Panc1 (cell line): ENCODE data around the gene IDUA. TPM values are rescaled to one million over a fixed set of nuclear protein-coding genes. Genes with fewer than 3 reads are reported as not detected.

ENCODE experiments used
- ATAC-seq: fragments of 200-7000 bp; cut with Tn5 transposase; 2 replicates; pipeline ENCODE4 v1.9.1; 2020; ENCODE audit warnings: mild to moderate bottlenecking, moderate library complexity
- BruUV-seq: library from RNA; stranded (reverse); fragments of 400-500 nt; replicated peaks from 2 replicates; lab custom pipeline; 2021; lab: Mats Ljungman, UMichigan
- CTCF ChIA-PET: fragments of 300-600 bp; sonication (Branson Sonifier 250); formaldehyde crosslinking; loops from one replicate; lab custom pipeline; 2022; ENCODE audit warnings: antibody characterized with exemption; lab: Charles Lee
- POLR2A ChIA-PET: fragments of 300-600 bp; sonication (Branson Sonifier 250); formaldehyde crosslinking; loops from one replicate; lab custom pipeline; 2022; ENCODE audit warnings: antibody characterized with exemption; lab: Charles Lee
- DNase-seq: peaks from one replicate; pipeline ENCODE4 v3.0.0-alpha.2; 2010; ENCODE audit warnings: low read depth, low spot score
- H3K27ac ChIP-seq: 2 replicates; pipeline ENCODE4 v1.5.1; 2011; ENCODE audit warnings: mild to moderate bottlenecking, low read length, inconsistent platforms
- H3K27me3 ChIP-seq: fragments of 200-500 bp; sonication (Bioruptor generic); 2 replicates; pipeline ENCODE4 v1.6.0; 2014; ENCODE audit warnings: low read length, inconsistent platforms; ENCODE audit not compliant: control insufficient read depth, insufficient read depth
- H3K36me3 ChIP-seq: fragments of 200-500 bp; sonication (Bioruptor generic); 2 replicates; pipeline ENCODE4 v1.5.1; 2014; ENCODE audit warnings: inconsistent platforms, mild to moderate bottlenecking, low read length, moderate library complexity; ENCODE audit not compliant: control insufficient read depth, insufficient read depth
- H3K4me1 ChIP-seq: 2 replicates; pipeline ENCODE4 v1.5.1; 2011; ENCODE audit warnings: inconsistent platforms, mild to moderate bottlenecking, low read length, moderate library complexity; ENCODE audit not compliant: control insufficient read depth, insufficient read depth
- H3K4me3 ChIP-seq, 2 experiments: 2 replicates each; pipeline ENCODE4 v1.5.1; 2011 to 2012; ENCODE audit warnings: low read depth in 2 of 2, low read length in 2 of 2, mild to moderate bottlenecking in 2 of 2, inconsistent platforms in 1 of 2, moderate library complexity in 1 of 2
- H3K9me3 ChIP-seq: fragments of 200-500 bp; sonication (Bioruptor generic); 2 replicates; pipeline ENCODE4 v1.5.1; 2014; ENCODE audit warnings: low read depth, mild to moderate bottlenecking, inconsistent platforms, low read length, moderate library complexity; ENCODE audit not compliant: control insufficient read depth, insufficient read depth
- CTCF ChIP-seq: fragments of 450-650 bp; IDR thresholded peaks from 2 replicates; pipeline ENCODE4 v1.5.1; 2017; ENCODE audit warnings: mild to moderate bottlenecking
- POLR2AphosphoS5 ChIP-seq: IDR thresholded peaks from 2 replicates; pipeline ENCODE4 v1.6.1; 2012; ENCODE audit warnings: mild to moderate bottlenecking, low read depth, low read length, moderate library complexity
- REST ChIP-seq, 2 experiments: IDR thresholded peaks; 2 replicates each; pipeline ENCODE4 v1.6.1; 2011 to 2012; ENCODE audit warnings: low read depth in 2 of 2, control low read depth in 1 of 2, low read length in 1 of 2, mild to moderate bottlenecking in 1 of 2, moderate library complexity in 1 of 2; ENCODE audit not compliant: insufficient read depth in 1 of 2
- SIN3A ChIP-seq: IDR thresholded peaks from 2 replicates; pipeline ENCODE4 v1.6.1; 2012; ENCODE audit warnings: low read depth, mild to moderate bottlenecking, low read length, moderate library complexity, borderline replicate concordance; ENCODE audit not compliant: insufficient read depth
- TCF7L2 ChIP-seq: IDR thresholded peaks from 2 replicates; pipeline ENCODE4 v1.6.1; 2011; ENCODE audit warnings: mild to moderate bottlenecking, low read depth, low read length, inconsistent platforms
- in situ Hi-C: cut with HindIII; loops from 2 replicates; pipeline ENCODE4 v1.10.0; 2016; ENCODE audit warnings: low sequenced_read_pairs, low pct_unique_long_range_greater_than_20kb
- intact Hi-C: fragments of 100-400 bp; cut with micrococcal nuclease; formaldehyde crosslinking; loops from one replicate; pipeline ENCODE4 v1.10.0; 2022; ENCODE audit not compliant: unreplicated experiment
- total RNA-seq: library from RNA; stranded (reverse); gene quantifications from one replicate; pipeline ENCODE4 v1.2.1, GENCODE V29; 2021; ENCODE audit not compliant: unreplicated experiment

Gene IDUA
- total RNA-seq, 1 experiment from 2014 or later: 30.6 TPM

- Histone ChIP-seq H3K9me3 (no peaks in the 10 kb centered on the region), H3K36me3 (no peaks in the 10 kb centered on the region), H3K27me3 (no peaks in the 10 kb centered on the region), H3K4me3 (no peak overlapping the region), H3K27ac (no peak overlapping the region), H3K4me1 (no peaks in the 10 kb centered on the region)
- intact Hi-C loops (no loop called here), in situ Hi-C loops (no loop called here)
- DNase-seq (no peak), ATAC-seq (no peak)
- CTCF ChIA-PET: no interaction called here
- TF ChIP-seq TCF7L2 (no peak), REST (IDR thresholded peaks at IDR 0.05; ENCODE audit: insufficient read depth in 1 of 2, low read depth in 2 of 2, low read length in 1 of 2) (no peak), CTCF (no peak), SIN3A (no peak), POLR2AphosphoS5 (no peak)
- no TSS peak for BruUV-seq
- POLR2A ChIA-PET: no interaction called here
Measured at GRCh38 chr4:955161-955921, 31.5 kb upstream of the IDUA start.

GRCh38 chr4:955931-956381 is 30.9 kb upstream of the IDUA start:
- DNase-seq: no peak
- intact Hi-C loops: no loop called here
- H3K4me1 ChIP-seq: no peaks in the 10 kb centered on the region
- ChIA-PET CTCF (no interaction called here), POLR2A (no interaction called here)
- no peak overlapping the region for H3K4me3 ChIP-seq
- ATAC-seq: no peak
- H3K36me3 ChIP-seq: no peaks in the 10 kb centered on the region
- in situ Hi-C loops: no loop called here
- H3K27ac ChIP-seq: no peak overlapping the region
- H3K27me3 ChIP-seq: no peaks in the 10 kb centered on the region
- no peak for TF ChIP-seq REST (IDR thresholded peaks at IDR 0.05; ENCODE audit: insufficient read depth in 1 of 2, low read depth in 2 of 2, low read length in 1 of 2)
- no peak for TF ChIP-seq TCF7L2
- no peak for TF ChIP-seq CTCF
- no peak for TF ChIP-seq POLR2AphosphoS5
- TF ChIP-seq SIN3A: no peak
- no peaks in the 10 kb centered on the region for H3K9me3 ChIP-seq
- no TSS peak for BruUV-seq
